Right lobe of liver (tissue), 6 donors: ENCODE data around the gene SULF2. TPM values are rescaled to one million over a fixed set of nuclear protein-coding genes. Genes with fewer than 3 reads are reported as not detected.

Experiments
- ATAC-seq, 4 donors: fragments of 200-7000 bp; cut with Tn5 transposase; one replicate each; pipeline ENCODE4 v1.9.1; 2020; ENCODE audit warnings: mild to moderate bottlenecking in 4 of 4, moderate library complexity in 4 of 4
- DNase-seq, 3 donors: peaks; one replicate each; pipeline ENCODE4 v3.0.0-alpha.2; 2020
- H3K27ac ChIP-seq, 3 donors: fragments of 200-600 bp; one replicate each; pipeline ENCODE4 v1.8.0; 2022
- H3K27me3 ChIP-seq, 2 donors: fragments of 200-600 bp; one replicate each; pipeline ENCODE4 v1.8.0; 2022
- H3K36me3 ChIP-seq, 4 donors: fragments of 200-600 bp; sonication (generic) in 1 of 4; one replicate each; pipeline versions ENCODE4 v1.5.1 to v1.8.0; 2017 to 2022; ENCODE audit warnings: control low read depth in 1 of 4
- H3K4me1 ChIP-seq, 4 donors: fragments of 200-600 bp; sonication (generic) in 1 of 4; one replicate each; pipeline versions ENCODE4 v1.5.1 to v1.8.0; 2017 to 2022; ENCODE audit warnings: control low read depth in 1 of 4
- H3K4me3 ChIP-seq, 3 donors: fragments of 200-600 bp; one replicate each; pipeline ENCODE4 v1.8.0; 2022
- H3K9me3 ChIP-seq, 4 donors: fragments of 200-600 bp; sonication (generic) in 1 of 4; one replicate each; pipeline versions ENCODE4 v1.5.1 to v1.8.0; 2017 to 2022; ENCODE audit warnings: control low read depth in 1 of 4
- POLR2A ChIP-seq: fragments of 450-650 bp; IDR thresholded peaks from one replicate; pipeline ENCODE4 v1.6.1; 2017; ENCODE audit warnings: antibody characterized with exemption, mild to moderate bottlenecking
- WGBS: methylation state at CpG from one replicate; pipeline ENCODE4 v1.1.6; 2018; ENCODE audit warnings: low coverage, low lambda C conversion rate; ENCODE audit not compliant: insufficient coverage; ENCODE audit errors: missing lambda C conversion rate; 5-methylcytosine and 5-hydroxymethylcytosine counted together
- intact Hi-C, 2 donors: fragments of 100-400 bp; cut with DNase I; formaldehyde crosslinking; loops; one replicate each; pipeline versions ENCODE4 v1.11.2 to v1.14.1; 2022
- total RNA-seq, 6 experiments: library from RNA; depleted of rRNA in 2 of 6; stranded (reverse); fragments of >200 nt in 2 of 6; fragmentation: NEBNext Ultra II Directional in 3 of 6; extraction: Animal tissue kit (Norgen Biotek cat#: 25700) in 3 of 6; gene quantifications; one replicate each; pipeline versions ENCODE4 v1.1.0 to v1.2.4, GENCODE V29; 2016 to 2023
- TF ChIP-seq, protein P1 (sequence below), 4 donors: fragments of 200-600 bp in 3 of 4; fragments of 450-650 bp in 1 of 4; IDR thresholded peaks; one replicate each; pipeline versions ENCODE4 v1.5.1 to v1.8.0; 2016 to 2022; ENCODE audit warnings: antibody characterized with exemption in 4 of 4, mild to moderate bottlenecking in 2 of 4
- donor health status: DM: no; HTN: yes; CAD: no.
- donor health status: DM: no; HTN: no; CAD: no.
- donor health status: DM: no; HTN: no; CAD: no.
- donor health status: DM: no; HTN: yes; CAD: no.
- donor health status: DM: no; HTN: yes; CAD: no.

SULF2 gene
- total RNA-seq, 6 experiments from 2014 or later = 6.1 to 92.0 (median 48.3) TPM

GRCh38 chr20:47659904-47660601 is 125.2 kb downstream of the SULF2 start:
- H3K9me3 ChIP-seq = no peaks in the 10 kb centered on the region
- intact Hi-C loops = no loop called here
- DNase-seq (no peak), ATAC-seq (peak in 2 of 4 donors; percentile 18 to 42)
- no peak overlapping the region for H3K27ac ChIP-seq
- peaks cover 0 to 4% (median 0%) of the 10 kb centered on the region in 4 donors for H3K4me1 ChIP-seq
- 56% methylated on average over 6 of the region's 7 CpGs for WGBS
- no peaks in the 10 kb centered on the region for H3K27me3 ChIP-seq
- TF ChIP-seq, protein P1, sequence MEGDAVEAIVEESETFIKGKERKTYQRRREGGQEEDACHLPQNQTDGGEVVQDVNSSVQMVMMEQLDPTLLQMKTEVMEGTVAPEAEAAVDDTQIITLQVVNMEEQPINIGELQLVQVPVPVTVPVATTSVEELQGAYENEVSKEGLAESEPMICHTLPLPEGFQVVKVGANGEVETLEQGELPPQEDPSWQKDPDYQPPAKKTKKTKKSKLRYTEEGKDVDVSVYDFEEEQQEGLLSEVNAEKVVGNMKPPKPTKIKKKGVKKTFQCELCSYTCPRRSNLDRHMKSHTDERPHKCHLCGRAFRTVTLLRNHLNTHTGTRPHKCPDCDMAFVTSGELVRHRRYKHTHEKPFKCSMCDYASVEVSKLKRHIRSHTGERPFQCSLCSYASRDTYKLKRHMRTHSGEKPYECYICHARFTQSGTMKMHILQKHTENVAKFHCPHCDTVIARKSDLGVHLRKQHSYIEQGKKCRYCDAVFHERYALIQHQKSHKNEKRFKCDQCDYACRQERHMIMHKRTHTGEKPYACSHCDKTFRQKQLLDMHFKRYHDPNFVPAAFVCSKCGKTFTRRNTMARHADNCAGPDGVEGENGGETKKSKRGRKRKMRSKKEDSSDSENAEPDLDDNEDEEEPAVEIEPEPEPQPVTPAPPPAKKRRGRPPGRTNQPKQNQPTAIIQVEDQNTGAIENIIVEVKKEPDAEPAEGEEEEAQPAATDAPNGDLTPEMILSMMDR (IDR thresholded peaks at IDR 0.05) = no peak
- no peak for TF ChIP-seq POLR2A
- H3K36me3 ChIP-seq = peaks cover 0 to 4% (median 1%) of the 10 kb centered on the region in 4 donors
- H3K4me3 ChIP-seq = no peak overlapping the region

DNA sequence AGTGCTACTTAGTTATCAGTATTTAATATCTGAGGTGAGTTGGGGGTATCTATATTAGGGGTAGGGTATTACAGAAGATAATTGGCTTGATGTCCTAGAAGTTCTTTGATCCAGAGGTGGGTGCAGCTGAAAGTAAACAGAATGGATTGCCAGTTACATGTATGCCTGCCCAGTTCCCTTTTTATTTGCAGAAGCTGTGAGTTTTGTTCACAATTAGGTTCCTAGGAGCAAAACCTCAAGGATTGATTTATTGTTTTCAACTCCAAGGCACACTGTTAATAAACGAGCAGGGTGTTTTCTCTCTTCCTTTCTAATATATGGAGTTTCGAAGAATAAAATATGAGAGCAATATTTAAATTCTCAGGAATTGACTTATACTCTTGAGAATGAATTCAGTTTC is 129.0 kb downstream of the SULF2 start:
- ATAC-seq (no peak), DNase-seq (no peak)
- Histone ChIP-seq H3K4me3 (no peak overlapping the region), H3K9me3 (no peaks in the 10 kb centered on the region), H3K27me3 (no peaks in the 10 kb centered on the region), H3K36me3 (peaks cover 0 to 35% (median 20%) of the 10 kb centered on the region in 4 donors), H3K27ac (no peak overlapping the region), H3K4me1 (no peaks in the 10 kb centered on the region)
- 64% methylated on average over 2 of the region's 2 CpGs for WGBS
- intact Hi-C loops = no loop called here
- TF ChIP-seq, protein P1 (IDR thresholded peaks at IDR 0.05) = no peak
- TF ChIP-seq POLR2A = no peak

DNA sequence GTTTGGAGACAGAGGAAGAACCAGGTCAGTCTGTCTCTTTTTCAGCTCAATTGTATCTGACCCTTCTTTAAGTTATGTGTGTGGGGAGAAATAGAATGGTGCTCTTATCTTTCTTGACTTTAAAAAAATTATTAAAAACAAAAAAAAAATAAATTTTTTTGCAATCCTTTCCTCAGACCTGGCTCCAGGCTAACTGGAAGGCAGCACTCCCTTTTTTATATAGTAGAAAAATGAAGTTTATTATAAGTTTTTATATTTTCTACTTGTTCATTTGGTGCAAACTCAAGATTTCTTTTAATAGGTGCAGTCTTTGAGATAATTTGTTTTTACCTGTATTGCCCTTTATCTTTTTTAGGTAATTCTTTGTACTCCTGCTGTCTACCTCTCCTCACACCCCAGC is 129.6 kb downstream of the SULF2 start:
- Histone ChIP-seq H3K36me3 (peaks cover 0 to 42% (median 21%) of the 10 kb centered on the region in 4 donors), H3K4me1 (no peaks in the 10 kb centered on the region), H3K27me3 (no peaks in the 10 kb centered on the region), H3K9me3 (no peaks in the 10 kb centered on the region), H3K27ac (no peak overlapping the region), H3K4me3 (no peak overlapping the region)
- no peak for TF ChIP-seq POLR2A
- TF ChIP-seq, protein P1 (IDR thresholded peaks at IDR 0.05) = no peak
- ATAC-seq (no peak), DNase-seq (no peak)
- intact Hi-C loops = no loop called here

GRCh38 chr20:47654370-47654769 is 130.9 kb downstream of the SULF2 start:
- H3K4me3 ChIP-seq = no peak overlapping the region
- TF ChIP-seq, protein P1 (IDR thresholded peaks at IDR 0.05) = no peak
- no peak for TF ChIP-seq POLR2A
- DNase-seq (no peak), ATAC-seq (no peak)
- no peaks in the 10 kb centered on the region for H3K9me3 ChIP-seq
- H3K36me3 ChIP-seq = peaks cover 0 to 47% (median 21%) of the 10 kb centered on the region in 4 donors
- H3K27ac ChIP-seq = no peak overlapping the region
- H3K27me3 ChIP-seq = no peaks in the 10 kb centered on the region
- 100% methylated on average over 1 of the region's 1 CpG for WGBS
- no peaks in the 10 kb centered on the region for H3K4me1 ChIP-seq
- intact Hi-C loops = no loop called here
